BE2C (cell line): Measurements from ENCODE around the gene ZMYM3.

Experiments used
- DNase-seq: peaks from one replicate; pipeline ENCODE4 v3.0.0-alpha.2; 2020
- H3K27me3 ChIP-seq: fragments of 250-450 bp; sonication (Bioruptor Pico); 2 replicates; pipeline ENCODE4 v1.5.1; 2020; ENCODE audit warnings: mild to moderate bottlenecking
- H3K36me3 ChIP-seq: fragments of 250-450 bp; sonication (Bioruptor Pico); 2 replicates; pipeline ENCODE4 v1.5.1; 2020; ENCODE audit warnings: mild to moderate bottlenecking
- H3K4me1 ChIP-seq: fragments of 250-450 bp; sonication (Bioruptor Pico); 2 replicates; pipeline ENCODE4 v1.5.1; 2020
- H3K4me3 ChIP-seq: 2 replicates; pipeline ENCODE4 v1.5.1; 2011; ENCODE audit warnings: low read depth, low read length
- H3K9me3 ChIP-seq: fragments of 250-450 bp; sonication (Bioruptor Pico); 2 replicates; pipeline ENCODE4 v1.5.1; 2020
- TF ChIP-seq, protein P1 (sequence below): IDR thresholded peaks from 2 replicates; pipeline ENCODE4 v1.5.1; 2012; ENCODE audit warnings: mild to moderate bottlenecking, low read depth, low read length

Gene ZMYM3

DNA sequence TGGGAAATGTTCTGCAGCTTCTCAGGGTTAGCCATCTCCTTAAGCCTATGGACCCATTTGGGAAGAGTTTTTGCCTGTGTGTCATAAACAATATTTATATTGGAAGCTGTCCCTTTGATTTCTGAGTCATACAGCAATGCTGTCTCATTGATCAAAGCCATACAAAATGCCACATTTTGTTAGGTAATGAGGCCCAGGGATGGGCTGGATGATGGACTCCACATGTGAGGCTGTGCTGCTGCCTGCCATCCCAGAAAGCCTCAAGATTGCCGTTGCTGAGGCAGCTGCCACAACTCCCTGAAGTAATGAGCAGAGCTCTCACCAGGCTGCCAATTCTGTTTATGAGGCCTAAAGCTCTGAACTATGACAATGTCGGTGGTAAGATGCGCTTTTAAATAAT lies 43.1 kb downstream of the ZMYM3 start:
- H3K4me1 ChIP-seq: no peaks in the 10 kb centered on the region
- no peak for DNase-seq
- no peak overlapping the region for H3K4me3 ChIP-seq
- TF ChIP-seq, protein P1, sequence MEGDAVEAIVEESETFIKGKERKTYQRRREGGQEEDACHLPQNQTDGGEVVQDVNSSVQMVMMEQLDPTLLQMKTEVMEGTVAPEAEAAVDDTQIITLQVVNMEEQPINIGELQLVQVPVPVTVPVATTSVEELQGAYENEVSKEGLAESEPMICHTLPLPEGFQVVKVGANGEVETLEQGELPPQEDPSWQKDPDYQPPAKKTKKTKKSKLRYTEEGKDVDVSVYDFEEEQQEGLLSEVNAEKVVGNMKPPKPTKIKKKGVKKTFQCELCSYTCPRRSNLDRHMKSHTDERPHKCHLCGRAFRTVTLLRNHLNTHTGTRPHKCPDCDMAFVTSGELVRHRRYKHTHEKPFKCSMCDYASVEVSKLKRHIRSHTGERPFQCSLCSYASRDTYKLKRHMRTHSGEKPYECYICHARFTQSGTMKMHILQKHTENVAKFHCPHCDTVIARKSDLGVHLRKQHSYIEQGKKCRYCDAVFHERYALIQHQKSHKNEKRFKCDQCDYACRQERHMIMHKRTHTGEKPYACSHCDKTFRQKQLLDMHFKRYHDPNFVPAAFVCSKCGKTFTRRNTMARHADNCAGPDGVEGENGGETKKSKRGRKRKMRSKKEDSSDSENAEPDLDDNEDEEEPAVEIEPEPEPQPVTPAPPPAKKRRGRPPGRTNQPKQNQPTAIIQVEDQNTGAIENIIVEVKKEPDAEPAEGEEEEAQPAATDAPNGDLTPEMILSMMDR: no peak
- H3K36me3 ChIP-seq: no peaks in the 10 kb centered on the region
- no peaks in the 10 kb centered on the region for H3K9me3 ChIP-seq
- H3K27me3 ChIP-seq: no peaks in the 10 kb centered on the region

DNA sequence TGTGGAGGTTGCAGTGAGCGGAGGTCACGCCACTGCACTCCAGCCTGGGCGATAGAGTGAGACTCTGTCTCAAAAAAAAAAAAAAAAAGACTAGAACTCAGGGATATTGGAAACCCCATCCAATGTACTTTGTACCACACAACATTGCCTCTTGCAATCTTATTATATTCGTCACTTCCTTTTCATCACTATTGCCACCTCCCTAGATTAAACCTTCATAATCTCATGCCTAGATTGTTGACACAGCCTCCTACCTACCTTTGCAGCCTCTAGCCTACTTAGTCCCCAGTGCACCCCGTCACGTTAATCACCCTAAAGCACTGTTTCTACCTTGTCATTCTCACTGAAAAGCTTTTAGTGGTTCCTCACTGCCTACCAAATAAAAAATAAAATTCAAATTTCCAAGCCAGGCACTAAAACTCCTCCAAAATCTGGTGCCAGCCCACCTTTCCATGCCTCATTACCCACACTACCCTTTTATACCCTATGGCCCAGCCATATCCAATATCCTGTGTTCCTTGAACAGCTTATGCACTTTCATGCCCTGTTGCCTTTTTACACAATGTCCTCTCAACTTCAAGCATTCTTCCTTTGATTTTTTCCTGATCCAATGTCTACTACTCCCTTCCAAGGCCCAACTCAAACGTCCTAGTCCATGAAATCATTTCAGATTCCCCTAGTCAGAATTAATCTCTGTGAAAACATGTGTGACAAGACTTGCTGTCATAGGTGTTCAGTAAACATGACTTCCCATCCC lies 54.5 kb downstream of the ZMYM3 start:
- no peaks in the 10 kb centered on the region for H3K4me1 ChIP-seq
- no peaks in the 10 kb centered on the region for H3K27me3 ChIP-seq
- no peaks in the 10 kb centered on the region for H3K36me3 ChIP-seq
- no peak for DNase-seq
- H3K4me3 ChIP-seq: no peak overlapping the region
- TF ChIP-seq, protein P1: no peak
- no peaks in the 10 kb centered on the region for H3K9me3 ChIP-seq

DNA sequence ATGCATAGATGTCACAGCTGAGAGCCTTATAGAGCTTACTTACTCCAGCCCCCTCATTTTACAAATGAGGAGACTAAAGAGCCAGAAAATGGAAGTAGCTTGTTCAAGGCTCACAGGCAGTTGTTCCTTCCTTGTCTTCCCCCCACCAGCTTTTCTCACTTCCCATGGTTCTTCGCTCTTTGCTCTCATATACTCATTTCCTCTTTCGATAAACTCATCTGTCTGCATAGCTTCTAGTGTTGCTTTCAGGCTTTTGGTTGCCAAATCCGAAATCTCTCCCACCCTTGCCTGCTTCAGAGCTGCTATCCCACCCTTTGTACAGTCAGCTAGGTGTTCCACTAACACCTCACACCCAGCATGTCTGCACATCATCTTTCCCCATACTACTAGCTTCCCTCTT lies 55.9 kb downstream of the ZMYM3 start:
- Histone ChIP-seq H3K9me3 (no peaks in the 10 kb centered on the region), H3K27me3 (no peaks in the 10 kb centered on the region), H3K36me3 (no peaks in the 10 kb centered on the region), H3K4me1 (no peaks in the 10 kb centered on the region), H3K4me3 (no peak overlapping the region)
- DNase-seq: no peak
- TF ChIP-seq, protein P1: no peak

DNA sequence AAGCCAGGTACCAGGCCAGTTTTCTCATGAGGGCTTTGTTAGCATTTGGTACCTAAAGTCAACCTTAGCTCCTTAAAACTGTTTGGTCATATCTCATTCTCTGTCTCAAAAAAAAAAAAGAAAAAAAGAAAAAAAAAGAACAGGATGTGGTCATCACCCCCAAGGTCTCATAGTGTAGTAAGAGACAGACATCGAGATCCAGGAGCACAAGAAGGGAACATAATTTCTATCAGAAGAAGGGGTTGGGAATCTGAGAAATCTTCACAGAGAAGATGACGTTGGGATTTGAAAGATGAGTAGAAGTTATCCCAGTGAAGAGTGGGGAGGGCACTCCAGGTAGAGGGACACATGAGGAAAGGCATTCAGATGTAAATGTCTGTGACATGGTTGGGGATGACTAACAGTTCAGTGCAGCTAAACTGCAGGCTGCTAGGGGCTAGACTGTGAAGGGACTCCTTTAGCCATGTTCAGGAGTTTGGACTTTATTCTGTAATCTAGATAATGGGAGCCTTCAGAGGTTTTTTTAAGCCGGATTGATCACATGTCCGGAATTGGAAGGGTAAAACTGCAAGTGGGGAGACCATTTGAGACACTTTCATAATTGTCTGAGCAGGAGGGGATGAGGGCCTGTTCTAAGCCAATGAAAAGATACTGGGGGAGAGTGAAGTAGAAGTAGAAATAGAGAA lies 57.8 kb downstream of the ZMYM3 start:
- no peak for DNase-seq
- Histone ChIP-seq H3K9me3 (no peaks in the 10 kb centered on the region), H3K27me3 (no peaks in the 10 kb centered on the region), H3K36me3 (no peaks in the 10 kb centered on the region), H3K4me3 (no peak overlapping the region), H3K4me1 (no peaks in the 10 kb centered on the region)
- TF ChIP-seq, protein P1: no peak

DNA sequence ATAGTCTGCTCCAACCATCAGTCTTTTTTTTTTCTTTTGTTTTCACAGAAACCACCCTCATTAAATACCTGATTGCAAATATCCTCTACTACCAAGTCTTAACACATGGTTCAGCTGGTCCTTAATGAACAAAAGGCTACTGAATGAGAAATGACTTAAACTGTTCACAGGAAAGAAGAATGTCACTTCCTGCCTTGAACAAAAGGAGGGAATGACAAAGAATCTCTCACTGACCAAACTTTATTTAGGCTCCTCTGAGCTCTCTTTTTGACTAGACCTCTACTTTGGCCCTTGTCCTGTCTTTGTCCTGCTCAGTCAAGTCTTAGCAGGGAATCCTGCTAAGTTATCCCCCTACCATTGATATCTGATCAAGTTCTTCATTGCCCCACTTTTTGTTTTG lies 62.7 kb downstream of the ZMYM3 start:
- Histone ChIP-seq H3K4me1 (no peaks in the 10 kb centered on the region), H3K9me3 (no peaks in the 10 kb centered on the region), H3K27me3 (no peaks in the 10 kb centered on the region), H3K36me3 (no peaks in the 10 kb centered on the region), H3K4me3 (no peak overlapping the region)
- DNase-seq: no peak
- TF ChIP-seq, protein P1: no peak
